H7 (cell line): ENCODE measurements around the gene RTN4IP1. TPM values are rescaled to one million over a fixed set of nuclear protein-coding genes. Genes with fewer than 3 reads are reported as not detected.
"Not testable (repeated sequence)": the region's sequence is repeated elsewhere in the genome, so short reads cannot be mapped to it uniquely, and the experiment has no call there.

Experiments used
- DNase-seq: peaks from one replicate; pipeline ENCODE4 v3.0.0; 2012
- H3K27me3 ChIP-seq: 2 replicates; pipeline ENCODE4 v1.6.0; 2011; ENCODE audit warnings: mild to moderate bottlenecking, low read length; ENCODE audit not compliant: control insufficient read depth, insufficient read depth
- H3K36me3 ChIP-seq: replicated peaks from 2 replicates; pipeline ENCODE4 v1.5.1; 2011; ENCODE audit warnings: low read length; ENCODE audit not compliant: control insufficient read depth, insufficient read depth
- H3K4me3 ChIP-seq: 2 replicates; pipeline ENCODE4 v1.5.1; 2011; ENCODE audit warnings: low read depth, mild to moderate bottlenecking, control low read depth, low read length, moderate library complexity; ENCODE audit not compliant: insufficient read depth
- total RNA-seq: library from RNA; depleted of rRNA; stranded (reverse); fragments of >200 nt; shearing (Covaris generic); gene quantifications from 2 replicates; pipeline ENCODE4 v1.2.3, GENCODE V29; 2014

The RTN4IP1 gene
- total RNA-seq, 1 experiment from 2014 or later = 17.6 TPM

DNA sequence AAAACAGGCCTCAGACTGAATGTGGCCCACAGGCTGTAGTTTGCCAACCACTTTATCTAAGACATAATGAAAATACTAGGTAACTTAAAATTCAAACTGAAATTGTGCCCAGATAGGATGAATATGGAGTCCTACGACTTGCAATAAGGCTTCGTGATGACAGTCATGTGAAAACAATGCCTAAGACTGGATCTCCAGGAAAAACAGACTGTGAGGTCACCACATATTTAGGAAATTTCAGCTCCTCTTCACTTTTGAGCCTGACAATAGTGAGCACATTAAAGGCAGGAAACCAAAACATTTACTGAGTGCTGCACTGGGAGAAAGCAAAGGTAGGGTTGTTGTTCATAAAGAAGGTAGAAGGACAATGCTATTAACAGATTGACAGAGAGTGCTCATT is 50.0 kb downstream of the RTN4IP1 start:
- Histone ChIP-seq H3K4me3 (no peak overlapping the region), H3K27me3 (no peaks in the 10 kb centered on the region), H3K36me3 (peaks cover 2% of the 10 kb centered on the region)
- DNase-seq = no peak

DNA sequence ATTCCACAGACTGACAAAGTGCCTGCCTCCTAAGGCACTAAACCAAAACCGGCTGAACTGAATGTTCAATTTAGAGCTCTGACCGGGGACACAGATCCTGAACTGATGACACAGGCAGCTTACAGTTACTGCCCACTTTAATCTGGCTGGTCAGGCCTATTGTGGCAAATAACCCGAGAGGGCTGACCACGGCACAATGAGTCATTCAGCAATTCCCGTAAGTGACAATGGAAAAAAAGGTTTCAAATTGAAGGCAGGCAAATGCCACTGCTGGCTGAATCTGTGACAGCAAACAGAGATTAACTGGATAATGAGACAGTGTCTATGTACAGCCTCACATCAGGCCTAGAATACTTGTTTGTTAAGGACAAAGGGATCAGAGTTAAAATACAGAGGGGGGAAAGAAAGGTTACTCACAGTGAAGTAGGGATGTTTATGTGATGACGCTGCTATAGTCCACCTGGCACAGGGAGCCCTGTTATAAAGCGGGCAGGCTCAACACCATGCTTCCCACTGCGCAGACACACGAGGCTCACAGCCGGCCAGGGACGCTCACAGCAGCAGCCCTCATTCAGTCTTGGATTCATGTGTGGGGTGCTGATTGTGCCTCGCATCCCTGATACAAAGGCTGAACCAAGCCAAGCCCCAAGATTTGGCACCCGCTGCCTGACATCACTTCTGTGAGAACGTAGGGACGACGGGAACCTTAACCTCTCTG is 54.4 kb downstream of the RTN4IP1 start:
- Histone ChIP-seq H3K36me3 (no peaks in the 10 kb centered on the region; the same call in 1 of the 2 replicates), H3K27me3 (no peaks in the 10 kb centered on the region), H3K4me3 (no peak overlapping the region)
- no peak for DNase-seq

DNA sequence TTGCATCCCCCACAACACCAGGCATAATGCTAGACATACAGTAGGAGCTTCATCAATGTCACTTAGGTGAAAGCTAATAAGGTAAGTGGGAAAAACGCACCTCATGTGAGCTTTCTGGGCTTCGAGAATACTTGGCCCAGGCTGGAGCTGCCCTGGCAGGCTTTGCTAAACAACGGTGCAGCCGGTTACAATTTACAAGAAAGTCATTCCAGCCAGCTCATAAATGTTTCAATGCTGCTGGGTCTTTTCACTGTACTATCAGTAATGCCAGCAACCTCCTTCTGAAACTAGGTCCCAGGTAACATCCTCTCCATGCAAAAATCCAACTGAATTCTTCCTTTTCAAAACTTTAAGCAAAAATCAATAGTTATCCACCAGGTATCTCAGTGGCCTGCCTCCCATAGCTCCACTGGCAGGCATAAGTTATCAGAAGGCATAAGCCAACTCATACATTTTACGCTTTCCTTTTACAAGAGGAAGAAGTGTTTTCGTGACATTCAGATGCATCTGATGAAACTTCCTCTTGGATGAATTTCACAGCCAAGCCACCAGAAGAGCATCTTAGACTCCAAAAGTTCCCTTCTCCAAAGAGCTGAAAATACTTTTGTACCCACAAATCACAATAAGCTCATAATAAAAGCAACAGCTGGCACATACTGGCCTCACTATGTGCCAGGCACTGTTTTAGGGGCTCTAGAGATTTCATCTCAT is 56.3 kb downstream of the RTN4IP1 start:
- Histone ChIP-seq H3K4me3 (no peak overlapping the region), H3K36me3 (no peaks in the 10 kb centered on the region; the same call in 1 of the 2 replicates), H3K27me3 (no peaks in the 10 kb centered on the region)
- no peak for DNase-seq

DNA sequence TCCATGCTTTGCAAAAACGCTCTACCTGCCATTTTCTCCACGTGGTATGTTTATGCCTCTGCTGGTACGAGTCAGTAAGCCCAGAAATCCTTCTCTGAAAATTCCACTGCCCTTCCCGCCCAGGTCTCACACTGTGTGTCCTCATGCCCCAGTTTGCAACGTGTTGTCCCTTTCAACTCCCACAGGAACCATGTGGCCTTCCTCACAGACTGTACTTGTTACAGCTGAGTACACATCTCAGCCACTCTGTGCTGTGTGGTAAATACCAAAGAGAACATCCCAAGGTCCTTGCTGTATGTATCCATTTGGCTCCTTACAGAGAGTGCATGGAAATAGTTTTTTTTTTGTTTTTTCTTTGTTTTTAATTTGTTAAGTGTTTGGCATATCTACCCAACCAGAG is 56.9 kb downstream of the RTN4IP1 start:
- H3K4me3 ChIP-seq = no peak overlapping the region
- no peaks in the 10 kb centered on the region for H3K27me3 ChIP-seq
- H3K36me3 ChIP-seq = no peaks in the 10 kb centered on the region; the same call in 1 of the 2 replicates
- DNase-seq = no peak

DNA sequence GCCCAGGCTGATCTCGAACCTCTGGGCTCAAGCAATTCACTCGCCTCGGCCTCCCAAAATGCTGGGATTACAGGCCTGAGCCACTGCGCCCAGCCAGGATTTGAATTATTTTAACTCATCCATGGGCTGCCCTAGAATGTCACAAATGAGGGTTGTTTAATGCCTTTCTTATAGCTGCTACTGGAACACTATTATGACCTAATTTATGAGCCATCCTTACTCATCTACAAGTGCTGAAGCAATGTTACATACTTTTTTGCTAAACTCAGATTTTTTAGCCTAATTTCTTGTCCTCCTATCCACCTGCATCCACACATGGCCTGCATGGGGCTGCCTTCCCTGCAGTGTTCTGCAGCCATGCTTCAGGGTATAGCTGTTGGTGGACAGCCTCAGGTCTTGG is 59.9 kb downstream of the RTN4IP1 start:
- DNase-seq = no peak

DNA sequence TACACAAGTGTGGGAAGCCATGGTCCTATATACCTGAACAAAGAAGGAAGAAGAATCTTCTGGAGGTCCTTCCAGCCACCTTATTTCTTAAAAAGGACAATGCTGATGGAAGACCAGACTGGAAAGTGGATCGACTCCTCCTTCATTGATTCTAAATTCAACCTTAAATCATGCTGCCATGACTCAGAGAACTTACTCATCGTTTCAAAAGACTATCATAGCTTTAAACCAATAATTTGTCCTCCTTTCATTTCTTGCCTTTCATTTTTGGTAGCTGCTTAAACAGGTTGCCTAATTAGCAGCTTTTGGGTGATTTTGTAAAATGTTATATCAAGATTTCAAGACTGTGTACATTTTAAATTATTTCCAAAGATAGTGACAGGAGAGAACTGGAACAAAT is 60.8 kb downstream of the RTN4IP1 start:
- no peaks in the 10 kb centered on the region for H3K27me3 ChIP-seq
- H3K36me3 ChIP-seq = no peaks in the 10 kb centered on the region; the same call in 1 of the 2 replicates
- no peak for DNase-seq
- H3K4me3 ChIP-seq = no peak overlapping the region

More for the DNA sequence above, 59.9 kb downstream of the RTN4IP1 start:
- Histone ChIP-seq H3K27me3 (no peaks in the 10 kb centered on the region), H3K4me3 (no peak overlapping the region), H3K36me3 (no peaks in the 10 kb centered on the region; the same call in 1 of the 2 replicates)

DNA sequence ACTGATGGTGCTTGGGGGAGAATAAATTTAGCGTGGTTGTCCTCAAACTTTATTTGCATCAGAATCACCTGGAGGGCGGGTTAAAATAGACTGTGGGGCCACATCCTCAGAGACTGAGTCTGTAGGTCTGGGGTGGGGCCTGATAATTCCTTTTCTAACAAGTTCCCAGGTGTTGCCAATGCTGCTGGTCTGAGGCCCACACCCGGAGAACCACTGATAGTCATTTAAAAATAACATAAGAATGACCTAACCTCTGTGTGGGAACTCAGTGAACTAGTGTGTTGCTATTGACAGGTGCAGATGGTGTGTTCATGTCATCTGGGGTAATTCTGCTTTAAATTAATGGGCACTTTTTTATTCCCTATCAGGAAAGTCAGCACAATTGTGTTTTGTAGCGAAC is 64.8 kb downstream of the RTN4IP1 start:
- Histone ChIP-seq H3K27me3 (no peaks in the 10 kb centered on the region), H3K36me3 (no peaks in the 10 kb centered on the region), H3K4me3 (no peak overlapping the region)
- DNase-seq = no peak

DNA sequence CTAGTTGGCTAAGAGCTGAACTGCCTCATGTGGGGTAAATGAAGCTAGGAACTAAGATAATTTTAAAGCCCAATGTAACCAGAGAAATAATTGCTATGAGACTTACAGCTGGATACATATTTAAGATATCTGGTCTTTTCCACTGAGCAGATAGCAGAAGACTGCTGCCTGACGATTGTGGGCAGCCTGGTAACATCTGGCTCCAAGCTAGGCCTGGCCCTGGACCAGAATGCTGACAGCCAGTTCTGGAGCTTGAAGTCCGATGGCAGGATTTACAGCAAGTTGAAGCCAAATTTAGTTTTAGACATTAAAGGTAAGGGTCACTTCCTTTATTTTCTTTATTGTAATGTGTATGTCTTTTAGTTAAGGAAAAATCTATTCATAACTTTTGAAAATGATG is 65.7 kb downstream of the RTN4IP1 start:
- DNase-seq = no peak
- Histone ChIP-seq H3K36me3 (no peaks in the 10 kb centered on the region), H3K27me3 (no peaks in the 10 kb centered on the region), H3K4me3 (no peak overlapping the region)

DNA sequence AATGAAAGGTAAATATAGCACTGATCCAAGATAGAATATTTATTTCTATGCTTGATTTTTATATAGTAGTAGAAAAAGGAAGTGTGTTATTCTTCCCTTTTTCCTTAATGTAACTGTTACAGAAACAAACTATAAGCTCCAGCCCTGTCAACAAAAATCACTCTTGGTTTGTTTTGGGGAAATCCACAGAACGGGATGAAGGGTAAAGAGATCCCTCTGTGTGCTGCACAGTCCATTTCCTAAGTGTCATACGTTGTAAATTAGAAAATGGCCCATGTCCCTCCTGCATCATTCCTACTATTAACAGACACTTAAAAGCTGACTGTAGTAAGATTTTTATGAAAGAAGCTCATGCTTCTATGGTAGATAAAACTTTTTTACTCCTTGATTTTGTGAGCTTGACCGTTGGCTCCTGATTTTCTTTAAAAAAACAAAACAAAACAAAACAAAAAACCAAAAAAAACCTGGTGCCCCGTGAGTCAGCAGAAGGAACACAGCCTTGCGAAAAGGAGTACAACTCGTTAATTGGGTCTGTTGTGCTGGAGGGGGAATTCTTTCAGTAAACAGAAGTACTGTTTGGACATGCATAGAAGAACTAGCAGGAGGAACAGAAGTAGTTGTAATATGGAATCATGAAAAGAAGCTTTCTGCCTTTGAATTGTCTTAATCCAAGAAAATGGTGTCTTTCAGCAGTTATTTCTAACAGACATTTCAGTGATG is 67.5 kb downstream of the RTN4IP1 start:
- Histone ChIP-seq H3K4me3 (no peak overlapping the region), H3K36me3 (no peaks in the 10 kb centered on the region), H3K27me3 (no peaks in the 10 kb centered on the region)
- no peak for DNase-seq

DNA sequence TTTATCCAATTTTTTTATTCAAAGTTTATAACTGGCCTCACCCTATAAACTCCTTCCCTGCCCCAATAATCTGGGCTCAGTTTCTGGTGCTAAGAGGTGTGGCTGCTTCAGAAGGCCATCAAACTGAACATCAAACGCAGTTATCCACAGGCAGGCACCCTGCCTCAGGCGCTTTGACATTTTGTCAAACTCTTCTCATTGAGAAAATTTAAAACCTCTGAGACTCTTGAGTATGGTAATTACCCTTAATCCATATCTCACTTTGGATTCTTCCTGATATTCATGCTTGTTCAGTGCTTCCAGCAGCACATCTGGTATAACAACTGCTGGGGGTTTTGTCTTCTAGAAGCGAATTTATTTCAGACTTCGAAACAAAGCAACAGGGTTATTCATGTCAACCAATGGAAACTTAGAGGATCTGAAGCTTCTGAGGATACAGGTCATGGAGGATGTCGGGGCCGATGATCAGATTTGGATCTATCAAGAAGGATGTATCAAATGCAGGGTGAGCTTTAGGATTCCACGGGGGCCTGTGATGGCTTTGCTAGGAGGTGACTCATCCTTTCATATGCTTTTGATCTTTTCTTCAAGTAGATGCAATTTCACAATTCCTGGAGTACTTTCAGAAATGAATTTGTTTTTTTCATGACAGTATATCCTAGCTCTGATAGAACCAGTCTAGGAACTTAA is 68.2 kb downstream of the RTN4IP1 start:
- Histone ChIP-seq H3K4me3 (no peak overlapping the region), H3K36me3 (no peaks in the 10 kb centered on the region), H3K27me3 (no peaks in the 10 kb centered on the region)
- no peak for DNase-seq

DNA sequence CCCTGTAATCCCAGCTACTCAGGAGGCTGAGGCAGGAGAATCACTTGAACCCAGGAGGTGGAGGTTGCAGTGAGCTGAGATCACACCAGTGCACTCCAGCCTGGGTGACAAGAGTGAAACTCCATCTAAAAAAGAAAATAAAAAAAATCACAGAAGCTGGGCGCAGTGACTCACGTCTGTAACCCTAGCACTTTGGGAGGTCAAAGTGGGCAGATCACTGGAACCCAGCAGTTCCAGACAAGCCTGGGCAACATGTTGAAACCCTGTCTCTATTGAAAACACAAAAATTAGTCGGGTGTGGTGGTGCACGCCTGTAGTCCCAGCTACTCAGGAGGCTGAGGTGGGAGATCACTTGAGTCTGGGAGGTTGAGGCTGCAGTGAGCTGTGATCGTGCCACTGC is 69.6 kb downstream of the RTN4IP1 start:
- DNase-seq, H3K27me3 ChIP-seq, H3K4me3 ChIP-seq, H3K36me3 ChIP-seq: not testable (repeated sequence)

DNA sequence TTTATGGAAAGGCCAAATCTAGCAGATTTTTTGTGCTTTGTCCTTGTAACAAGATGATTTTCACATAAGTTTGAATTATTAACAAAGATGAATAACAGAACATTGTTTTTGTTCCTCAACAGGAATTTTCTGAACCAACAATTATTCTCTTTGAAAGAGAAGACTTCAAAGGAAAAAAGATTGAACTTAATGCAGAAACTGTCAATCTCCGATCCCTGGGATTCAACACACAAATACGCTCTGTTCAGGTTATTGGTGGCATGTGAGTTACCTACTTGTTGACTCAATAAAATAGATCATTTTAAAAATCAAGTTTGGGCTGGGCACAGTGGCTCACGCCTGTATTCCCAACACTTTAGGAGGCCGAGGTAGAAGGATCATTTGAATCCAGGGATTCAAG is 70.9 kb downstream of the RTN4IP1 start:
- no peaks in the 10 kb centered on the region; the same call in none of the 2 replicates for H3K36me3 ChIP-seq
- H3K4me3 ChIP-seq = no peak overlapping the region
- no peak for DNase-seq
- H3K27me3 ChIP-seq = no peaks in the 10 kb centered on the region

DNA sequence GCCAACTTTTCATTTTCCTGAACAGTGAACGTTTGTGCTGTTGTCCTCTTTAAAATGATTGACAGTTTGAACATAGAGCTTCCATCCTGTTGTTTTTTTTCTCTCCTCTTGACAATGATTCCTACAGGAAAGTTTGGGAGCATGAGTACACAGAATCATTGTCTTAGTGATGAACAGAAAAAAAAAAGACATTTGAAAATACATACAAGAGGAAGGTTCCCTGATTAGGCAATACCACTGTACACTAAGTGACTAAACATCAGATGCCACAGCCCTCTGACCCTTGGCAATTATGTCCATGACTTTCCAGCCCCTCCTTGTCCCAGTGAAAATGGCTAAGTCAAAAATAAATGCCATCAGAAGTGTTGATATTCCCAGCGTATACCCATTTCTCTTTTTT is 71.5 kb downstream of the RTN4IP1 start:
- DNase-seq = no peak
- Histone ChIP-seq H3K27me3 (no peaks in the 10 kb centered on the region), H3K36me3 (no peaks in the 10 kb centered on the region; the same call in none of the 2 replicates), H3K4me3 (no peak overlapping the region)

DNA sequence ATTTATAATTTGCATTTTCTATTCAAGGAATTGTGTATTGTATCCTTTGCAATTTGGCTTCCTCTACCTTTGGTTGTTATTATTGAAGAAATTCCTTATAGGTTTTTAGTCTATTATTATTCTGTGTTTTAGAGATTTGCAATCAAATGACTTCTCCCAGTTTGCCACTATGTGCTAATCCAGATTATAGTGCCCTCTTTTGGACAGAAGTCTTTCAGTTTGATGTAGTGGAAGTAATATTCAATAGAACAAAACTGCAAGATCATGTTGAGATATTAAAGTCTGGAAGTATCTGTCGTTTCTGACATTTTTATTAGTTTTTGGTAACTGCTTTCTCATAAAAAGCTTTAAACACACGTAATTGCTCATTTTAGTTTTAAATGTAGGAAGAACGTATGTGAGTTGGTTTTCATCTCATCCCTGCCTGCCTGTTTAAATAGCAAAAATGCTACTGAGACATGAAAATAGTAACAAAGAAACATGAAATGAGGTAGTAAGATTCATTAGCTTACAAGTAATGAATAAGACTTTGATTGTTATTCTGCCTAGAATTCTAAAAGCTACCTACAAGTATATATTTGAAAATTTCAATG is 72.8 kb downstream of the RTN4IP1 start:
- no peaks in the 10 kb centered on the region; the same call in none of the 2 replicates for H3K36me3 ChIP-seq
- DNase-seq = no peak
- no peaks in the 10 kb centered on the region for H3K27me3 ChIP-seq
- H3K4me3 ChIP-seq = no peak overlapping the region
